GM19025 (cell line): ENCODE results near the gene TAS1R1.
"Not testable (repeated sequence)": the region's sequence is repeated elsewhere in the genome, so short reads cannot be mapped to it uniquely, and the experiment has no call there.

Experiments
- ATAC-seq: cut with Tn5 transposase; IDR thresholded peaks from one replicate; pipeline ENCODE4 v1.9.1; 2021; ENCODE audit warnings: mild to moderate bottlenecking, low read depth, moderate library complexity; ENCODE audit not compliant: unreplicated experiment

The TAS1R1 gene

GRCh38 chr1:6587261-6588005, 32.3 kb downstream of the TAS1R1 start:
- no peak for ATAC-seq

GRCh38 chr1:6588128-6588892, 33.2 kb downstream of the TAS1R1 start:
- no peak for ATAC-seq

GRCh38 chr1:6588893-6589520, 33.9 kb downstream of the TAS1R1 start:
- ATAC-seq: no peak

- ATAC-seq: no peak
Observed at GRCh38 chr1:6590046-6590445, 34.9 kb downstream of the TAS1R1 start.

GRCh38 chr1:6591222-6591621, 36.1 kb downstream of the TAS1R1 start:
- ATAC-seq: no peak

GRCh38 chr1:6591644-6592043, 36.5 kb downstream of the TAS1R1 start:
- ATAC-seq: no peak

GRCh38 chr1:6592441-6592840, 37.3 kb downstream of the TAS1R1 start:
- no peak for ATAC-seq

- ATAC-seq: no peak
Observed at GRCh38 chr1:6592865-6593593, 37.9 kb downstream of the TAS1R1 start.

GRCh38 chr1:6593810-6594209, 38.7 kb downstream of the TAS1R1 start:
- no peak for ATAC-seq

GRCh38 chr1:6594977-6595740, 40.1 kb downstream of the TAS1R1 start:
- ATAC-seq: no peak

GRCh38 chr1:6596351-6596750, 41.2 kb downstream of the TAS1R1 start:
- no peak for ATAC-seq

- no peak for ATAC-seq
Observed at GRCh38 chr1:6596886-6597776, 42.0 kb downstream of the TAS1R1 start.

- ATAC-seq: no peak
Observed at GRCh38 chr1:6597777-6598131, 42.6 kb downstream of the TAS1R1 start.

- ATAC-seq: no peak
Observed at GRCh38 chr1:6599141-6599975, 44.3 kb downstream of the TAS1R1 start.

GRCh38 chr1:6599991-6600390, 44.9 kb downstream of the TAS1R1 start:
- not testable (repeated sequence) for ATAC-seq

- ATAC-seq: peak; percentile 1
Observed at GRCh38 chr1:6600410-6601048, 45.4 kb downstream of the TAS1R1 start.

- ATAC-seq: peak; percentile 27
Observed at GRCh38 chr1:6601049-6601922, 46.2 kb downstream of the TAS1R1 start.
